HCT116 (cell line): ENCODE measurements around the gene CRADD.

ENCODE experiments used
- EGR1 ChIP-seq: IDR thresholded peaks from 2 replicates; pipeline ENCODE4 v1.6.1; 2012; ENCODE audit warnings: low read depth
- YY1 ChIP-seq: IDR thresholded peaks from 2 replicates; pipeline ENCODE4 v1.6.1; 2011; ENCODE audit warnings: low read length, low read depth, moderate library complexity, mild to moderate bottlenecking; ENCODE audit not compliant: insufficient replicate concordance; ENCODE audit errors: extremely low read depth
- TF ChIP-seq, protein P1 (sequence below): IDR thresholded peaks from 2 replicates; pipeline ENCODE4 v1.6.1; 2012
- TF ChIP-seq, protein P2 (sequence below), 3 experiments: fragments of 200-600 bp in 1 of 3; sonication (generic) in 1 of 3; IDR thresholded peaks in 2 of 3; conservative IDR thresholded peaks in 1 of 3; 2 replicates each; pipeline ENCODE4 v1.5.1; 2012 to 2017; ENCODE audit warnings: low read depth in 2 of 3, low read length in 2 of 3, antibody characterized with exemption in 1 of 3, borderline replicate concordance in 1 of 3, control low read depth in 1 of 3, mild to moderate bottlenecking in 1 of 3, mixed read lengths in 1 of 3, mixed run types in 1 of 3, moderate library complexity in 1 of 3; ENCODE audit not compliant: insufficient read depth in 1 of 3
- TF ChIP-seq, protein P3 (sequence below): IDR thresholded peaks from 2 replicates; pipeline ENCODE4 v1.6.1; 2012

DNA sequence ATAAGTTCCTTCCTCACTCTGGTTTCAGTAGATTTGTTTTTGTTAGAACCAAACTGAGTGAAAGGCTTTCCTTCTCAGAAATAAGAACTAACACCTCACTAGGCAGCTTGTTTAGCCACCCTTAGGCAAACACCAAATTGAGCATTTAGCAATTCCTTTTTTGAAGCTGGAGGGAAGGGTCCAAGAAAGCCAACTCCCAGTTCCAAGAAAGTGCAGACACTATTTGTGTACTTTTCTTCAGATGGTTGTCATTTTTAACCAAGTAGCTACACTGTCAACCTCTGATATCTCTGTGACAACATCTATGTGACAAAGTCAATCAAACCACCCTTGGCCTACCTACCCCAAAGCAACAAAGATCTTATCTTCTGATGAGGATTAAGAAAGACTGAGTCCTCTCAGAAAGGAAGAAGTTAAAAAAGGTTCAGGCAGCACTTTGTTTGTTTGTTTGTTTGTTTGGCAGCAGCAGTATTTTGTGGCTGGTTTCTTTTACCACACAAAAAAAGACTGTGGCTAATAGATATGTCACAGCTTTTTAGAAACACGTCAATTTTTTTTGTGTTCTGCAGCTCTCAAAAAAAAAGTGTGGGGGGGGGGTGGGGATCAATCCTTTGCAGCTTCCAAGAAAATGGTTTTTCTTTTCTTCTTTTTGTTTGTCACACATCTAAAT is 203.8 kb downstream of the CRADD start:
- TF ChIP-seq, protein P1, sequence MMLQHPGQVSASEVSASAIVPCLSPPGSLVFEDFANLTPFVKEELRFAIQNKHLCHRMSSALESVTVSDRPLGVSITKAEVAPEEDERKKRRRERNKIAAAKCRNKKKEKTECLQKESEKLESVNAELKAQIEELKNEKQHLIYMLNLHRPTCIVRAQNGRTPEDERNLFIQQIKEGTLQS, result no peak
- TF ChIP-seq YY1 (no peak), EGR1 (no peak)
- TF ChIP-seq, protein P2, sequence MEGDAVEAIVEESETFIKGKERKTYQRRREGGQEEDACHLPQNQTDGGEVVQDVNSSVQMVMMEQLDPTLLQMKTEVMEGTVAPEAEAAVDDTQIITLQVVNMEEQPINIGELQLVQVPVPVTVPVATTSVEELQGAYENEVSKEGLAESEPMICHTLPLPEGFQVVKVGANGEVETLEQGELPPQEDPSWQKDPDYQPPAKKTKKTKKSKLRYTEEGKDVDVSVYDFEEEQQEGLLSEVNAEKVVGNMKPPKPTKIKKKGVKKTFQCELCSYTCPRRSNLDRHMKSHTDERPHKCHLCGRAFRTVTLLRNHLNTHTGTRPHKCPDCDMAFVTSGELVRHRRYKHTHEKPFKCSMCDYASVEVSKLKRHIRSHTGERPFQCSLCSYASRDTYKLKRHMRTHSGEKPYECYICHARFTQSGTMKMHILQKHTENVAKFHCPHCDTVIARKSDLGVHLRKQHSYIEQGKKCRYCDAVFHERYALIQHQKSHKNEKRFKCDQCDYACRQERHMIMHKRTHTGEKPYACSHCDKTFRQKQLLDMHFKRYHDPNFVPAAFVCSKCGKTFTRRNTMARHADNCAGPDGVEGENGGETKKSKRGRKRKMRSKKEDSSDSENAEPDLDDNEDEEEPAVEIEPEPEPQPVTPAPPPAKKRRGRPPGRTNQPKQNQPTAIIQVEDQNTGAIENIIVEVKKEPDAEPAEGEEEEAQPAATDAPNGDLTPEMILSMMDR (IDR thresholded peaks at IDR 0.05 in 2 of 3, conservative IDR thresholded peaks at IDR 0.05 in 1 of 3; ENCODE audit: borderline replicate concordance in 1 of 3, insufficient read depth in 1 of 3, low read depth in 2 of 3, low read length in 2 of 3), result no peak
- TF ChIP-seq, protein P3, sequence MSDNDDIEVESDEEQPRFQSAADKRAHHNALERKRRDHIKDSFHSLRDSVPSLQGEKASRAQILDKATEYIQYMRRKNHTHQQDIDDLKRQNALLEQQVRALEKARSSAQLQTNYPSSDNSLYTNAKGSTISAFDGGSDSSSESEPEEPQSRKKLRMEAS, result no peak
